ENCODE data around the gene TELO2.

TELO2 gene

GRCh38 chr16:1518626-1519135 lies 25.5 kb downstream of the TELO2 start:
- no peak for DNase-seq (ENCODE audit: extremely low read depth, low read depth)

GRCh38 chr16:1519831-1520230 lies 26.7 kb downstream of the TELO2 start:
- TF ChIP-seq CTCF (IDR thresholded peaks at IDR 0.05; ENCODE audit: low read depth, low read length): no peak
- DNase-seq (ENCODE audit: extremely low read depth, low read depth): no peak

More at GRCh38 chr16:1518626-1519135, 25.5 kb downstream of the TELO2 start:
- no peak for TF ChIP-seq CTCF (IDR thresholded peaks at IDR 0.05; ENCODE audit: low read depth, low read length)

- no peak for TF ChIP-seq CTCF (IDR thresholded peaks at IDR 0.05; ENCODE audit: low read depth, low read length)
Measured at GRCh38 chr16:1520461-1520860, 27.3 kb downstream of the TELO2 start.

GRCh38 chr16:1523581-1524245 lies 30.6 kb downstream of the TELO2 start:
- TF ChIP-seq CTCF (IDR thresholded peaks at IDR 0.05; ENCODE audit: low read depth, low read length): no peak
- no peak for DNase-seq (ENCODE audit: extremely low read depth, low read depth)

More at GRCh38 chr16:1520461-1520860, 27.3 kb downstream of the TELO2 start:
- no peak for DNase-seq (ENCODE audit: extremely low read depth, low read depth)

GRCh38 chr16:1524366-1524765 lies 31.2 kb downstream of the TELO2 start:
- no peak for TF ChIP-seq CTCF (IDR thresholded peaks at IDR 0.05; ENCODE audit: low read depth, low read length)
- no peak for DNase-seq (ENCODE audit: extremely low read depth, low read depth)

GRCh38 chr16:1525871-1526607 lies 32.9 kb downstream of the TELO2 start:
- no peak for DNase-seq (ENCODE audit: extremely low read depth, low read depth)

More at GRCh38 chr16:1525871-1526607, 32.9 kb downstream of the TELO2 start:
- TF ChIP-seq CTCF (IDR thresholded peaks at IDR 0.05; ENCODE audit: low read depth, low read length): no peak

Data from AG09319 (cell line).